Measurements from ENCODE around the gene RPL35A. TPM values are rescaled to one million over a fixed set of nuclear protein-coding genes. Genes with fewer than 3 reads are reported as not detected.

Gene RPL35A
- total and polyA plus RNA-seq, 9 of the 15 experiments (the other 6 are each of a cell fraction or from before 2014, with no cell fraction given) = 1,475 to 2,942 (median 2,367) TPM

DNA sequence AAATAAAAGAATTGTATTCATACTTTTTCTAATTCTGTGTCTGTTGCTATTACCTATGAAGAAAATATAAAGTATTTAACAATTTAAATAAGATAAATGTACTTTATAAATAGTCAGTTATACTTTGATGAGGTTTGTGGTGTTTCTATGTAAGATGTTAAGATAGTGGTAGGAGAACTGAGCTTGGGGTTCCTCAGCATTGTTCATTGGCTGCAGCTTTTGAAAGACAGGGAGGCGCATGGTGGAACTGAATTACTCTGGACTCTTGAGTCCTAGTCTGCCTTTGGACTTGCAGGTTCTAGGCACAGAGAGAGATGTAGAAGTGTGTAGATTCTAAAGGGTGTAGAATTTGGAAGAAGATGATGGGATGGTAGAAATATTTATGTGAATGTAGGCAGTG lies 33.1 kb downstream of the RPL35A start:
- Histone ChIP-seq H3K9me1 (ENCODE audit: control insufficient read depth, insufficient read depth, low read length) (no peaks in the 10 kb centered on the region), H3K79me2 (ENCODE audit: control insufficient read depth, insufficient read depth, low read length) (no peaks in the 10 kb centered on the region), H3K27ac (ENCODE audit: extremely low read depth, low read depth, low read length) (no peak overlapping the region), H3K9ac (ENCODE audit: insufficient read depth in 1 of 2, low read depth in 2 of 2, low read length in 2 of 2) (no peak overlapping the region), H3K4me3 (no peak overlapping the region), H2AFZ (ENCODE audit: low read depth, low read length) (no peak overlapping the region), H3K27me3 (ENCODE audit: control insufficient read depth in 2 of 2, insufficient read depth in 2 of 2, low read length in 2 of 2) (no peaks in the 10 kb centered on the region), H4K20me1 (replicated peaks; ENCODE audit: control insufficient read depth, insufficient read depth, low read length) (no peaks in the 10 kb centered on the region), H3K36me3 (ENCODE audit: control insufficient read depth, insufficient read depth, low read length) (peaks cover 8% of the 10 kb centered on the region; the same call in 1 of the 3 replicates), H3K9me3 (replicated peaks; ENCODE audit: control insufficient read depth, insufficient read depth, low read depth, low read length) (no peaks in the 10 kb centered on the region), H3K4me1 (replicated peaks in 1 of 2; ENCODE audit: control insufficient read depth in 2 of 2, insufficient read depth in 2 of 2, low read length in 2 of 2) (no peaks in the 10 kb centered on the region), H3K4me2 (ENCODE audit: insufficient read depth, low read length) (no peak overlapping the region)
- FAIRE-seq = peak; percentile 6
- no peak for ATAC-seq
- no peak for TF ChIP-seq HOXB6 (CRISPR knock-in tag; IDR thresholded peaks at IDR 0.05; ENCODE audit: borderline replicate concordance)
- TF ChIP-seq, protein P1, sequence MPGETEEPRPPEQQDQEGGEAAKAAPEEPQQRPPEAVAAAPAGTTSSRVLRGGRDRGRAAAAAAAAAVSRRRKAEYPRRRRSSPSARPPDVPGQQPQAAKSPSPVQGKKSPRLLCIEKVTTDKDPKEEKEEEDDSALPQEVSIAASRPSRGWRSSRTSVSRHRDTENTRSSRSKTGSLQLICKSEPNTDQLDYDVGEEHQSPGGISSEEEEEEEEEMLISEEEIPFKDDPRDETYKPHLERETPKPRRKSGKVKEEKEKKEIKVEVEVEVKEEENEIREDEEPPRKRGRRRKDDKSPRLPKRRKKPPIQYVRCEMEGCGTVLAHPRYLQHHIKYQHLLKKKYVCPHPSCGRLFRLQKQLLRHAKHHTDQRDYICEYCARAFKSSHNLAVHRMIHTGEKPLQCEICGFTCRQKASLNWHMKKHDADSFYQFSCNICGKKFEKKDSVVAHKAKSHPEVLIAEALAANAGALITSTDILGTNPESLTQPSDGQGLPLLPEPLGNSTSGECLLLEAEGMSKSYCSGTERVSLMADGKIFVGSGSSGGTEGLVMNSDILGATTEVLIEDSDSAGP (CRISPR knock-in tag; IDR thresholded peaks at IDR 0.05) = no peak
- TF ChIP-seq TAF9B (IDR thresholded peaks at IDR 0.05; ENCODE audit: partially characterized antibody) = no peak
- intact Hi-C loops (cut with micrococcal nuclease) = no loop called here
- BruUV-seq (replicated peaks) = no TSS peak
- 100% methylated on average over 1 of the region's 1 CpG for WGBS (ENCODE audit: insufficient coverage, low coverage, missing lambda C conversion rate)
- ChIA-PET POLR2A (no interaction called here), CTCF (ENCODE audit: low intra/inter-chr PET ratio) (no interaction called here)
- no peak for DNase-seq (ENCODE audit: extremely low read depth in 1 of 4, low spot score in 3 of 4)
- in situ Hi-C loops (cut with MboI) = no loop called here

DNA sequence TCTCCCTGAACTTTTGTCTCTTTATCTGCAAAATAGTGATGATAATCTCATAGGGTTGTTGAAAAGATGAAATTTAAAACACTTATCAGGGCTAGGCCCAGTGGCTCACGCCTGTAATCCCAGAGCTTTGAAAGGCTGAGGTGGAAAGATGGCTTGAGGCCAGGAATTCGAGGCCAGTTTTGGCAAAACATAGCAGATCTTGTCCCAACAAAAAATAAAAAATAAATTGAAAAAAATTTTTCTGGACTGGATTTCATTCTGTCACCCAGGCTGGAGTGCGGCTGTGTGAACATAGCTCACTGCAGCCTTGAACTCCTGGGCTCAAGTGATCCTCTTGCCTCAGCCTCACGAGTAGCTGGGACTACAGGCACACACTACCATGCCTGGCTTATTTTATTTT lies 39.7 kb downstream of the RPL35A start:
- intact Hi-C loops (cut with micrococcal nuclease) = no loop called here
- no peaks in the 10 kb centered on the region for H3K4me1 ChIP-seq (replicated peaks in 1 of 2; ENCODE audit: control insufficient read depth in 2 of 2, insufficient read depth in 2 of 2, low read length in 2 of 2)
- peaks cover 20% of the 10 kb centered on the region; the same call in 2 of the 3 replicates for H3K36me3 ChIP-seq (ENCODE audit: control insufficient read depth, insufficient read depth, low read length)
- FAIRE-seq (no peak), DNase-seq (ENCODE audit: extremely low read depth in 1 of 4, low spot score in 3 of 4) (no peak), ATAC-seq (no peak)
- H3K4me3 ChIP-seq = no peak overlapping the region
- H4K20me1 ChIP-seq (replicated peaks; ENCODE audit: control insufficient read depth, insufficient read depth, low read length) = no peaks in the 10 kb centered on the region
- CTCF ChIA-PET (ENCODE audit: low intra/inter-chr PET ratio) = no interaction called here
- WGBS (ENCODE audit: insufficient coverage, low coverage, missing lambda C conversion rate) = 73% methylated on average over 4 of the region's 4 CpGs
- no TSS peak for BruUV-seq (replicated peaks)
- no peak overlapping the region for H2AFZ ChIP-seq (ENCODE audit: low read depth, low read length)
- no peaks in the 10 kb centered on the region for H3K9me1 ChIP-seq (ENCODE audit: control insufficient read depth, insufficient read depth, low read length)
- H3K79me2 ChIP-seq (ENCODE audit: control insufficient read depth, insufficient read depth, low read length) = no peaks in the 10 kb centered on the region
- TF ChIP-seq NFIC (IDR thresholded peaks at IDR 0.05) (peak; percentile 26; the same call in 1 of the 2 replicates), RBM34 (IDR thresholded peaks at IDR 0.05; ENCODE audit: borderline replicate concordance, insufficient read depth, low read length) (no peak), XRCC3 (IDR thresholded peaks at IDR 0.05) (no peak), GTF2A2 (tag; IDR thresholded peaks at IDR 0.05) (no peak)
- no peaks in the 10 kb centered on the region for H3K27me3 ChIP-seq (ENCODE audit: control insufficient read depth in 2 of 2, insufficient read depth in 2 of 2, low read length in 2 of 2)
- no peak overlapping the region; a peak in 1 of 4 replicates for H3K9ac ChIP-seq (ENCODE audit: insufficient read depth in 1 of 2, low read depth in 2 of 2, low read length in 2 of 2)
- POLR2A ChIA-PET = interaction anchor here (1.0 kb wide), 1 partner anchor 8 kb away, joined by 4 read pairs; no protein-coding TSS in a partner anchor
- H3K27ac ChIP-seq (ENCODE audit: extremely low read depth, low read depth, low read length) = no peak overlapping the region
- H3K9me3 ChIP-seq (replicated peaks; ENCODE audit: control insufficient read depth, insufficient read depth, low read depth, low read length) = no peaks in the 10 kb centered on the region
- H3K4me2 ChIP-seq (ENCODE audit: insufficient read depth, low read length) = no peak overlapping the region
- in situ Hi-C loops (cut with MboI) = no loop called here

Measured in K562 (cell line).